Body of pancreas (tissue), 4 donors: ENCODE results near the gene AZIN2. TPM values are rescaled to one million over a fixed set of nuclear protein-coding genes. Genes with fewer than 3 reads are reported as not detected.

Experiments used
- ATAC-seq: fragments of 150-250 bp; one replicate; pipeline ENCODE4 v1.9.1; 2016
- DNase-seq, 4 donors: peaks; one replicate each; pipeline ENCODE4 v3.0.0-alpha.2; 2019
- H3K27ac ChIP-seq, 4 donors: fragments of 200-600 bp; sonication (generic); 1 replicate in 3 of 4; 2 replicates in 1 of 4; pipeline versions ENCODE4 v1.5.1 to v1.6.1; 2016 to 2019; ENCODE audit warnings: mild to moderate bottlenecking in 1 of 4, mixed read lengths in 1 of 4, moderate library complexity in 1 of 4
- H3K27me3 ChIP-seq, 2 donors: fragments of 200-600 bp; sonication (generic); one replicate each; pipeline ENCODE4 v1.6.0; 2016; ENCODE audit warnings: mild to moderate bottlenecking in 1 of 2
- H3K36me3 ChIP-seq, 2 donors: fragments of 200-600 bp; sonication (generic); replicated peaks in 1 of 2; 2 replicates each; pipeline ENCODE4 v1.5.1; 2016; ENCODE audit warnings: low read depth in 2 of 2; ENCODE audit not compliant: insufficient read depth in 1 of 2
- H3K4me1 ChIP-seq: fragments of 200-600 bp; sonication (generic); one replicate; pipeline ENCODE4 v1.6.0; 2016
- H3K4me3 ChIP-seq, 2 donors: fragments of 200-600 bp; sonication (generic); 1 replicate in 1 of 2; 2 replicates in 1 of 2; pipeline ENCODE4 v1.5.1; 2016 to 2019
- H3K9me3 ChIP-seq, 3 donors: fragments of 200-600 bp; sonication (generic); 1 replicate in 2 of 3; 2 replicates in 1 of 3; pipeline ENCODE4 v1.5.1; 2016
- POLR2A ChIP-seq, 3 donors: fragments of 450-650 bp; IDR thresholded peaks; one replicate each; pipeline ENCODE4 v1.6.1; 2016; ENCODE audit warnings: antibody characterized with exemption in 3 of 3, mild to moderate bottlenecking in 2 of 3
- WGBS, 2 donors: methylation state at CpG; one replicate each; pipeline ENCODE4 v1.1.5; 2017; 5-methylcytosine and 5-hydroxymethylcytosine counted together
- intact Hi-C: fragments of 100-400 bp; cut with DNase I; formaldehyde crosslinking; loops from one replicate; pipeline ENCODE4 v1.15.1; 2023
- total RNA-seq, 2 donors: library from RNA; depleted of rRNA; stranded (reverse); fragments of >200 nt; gene quantifications; one replicate each; pipeline ENCODE4 v1.1.0, GENCODE V29; 2016
- TF ChIP-seq, protein P1 (sequence below), 7 experiments: fragments of 450-650 bp in 4 of 7; fragments of 200-600 bp in 3 of 7; sonication (generic) in 3 of 7; IDR thresholded peaks; one replicate each; pipeline ENCODE4 v1.5.1; 2016 to 2019; ENCODE audit warnings: antibody characterized with exemption in 7 of 7

The AZIN2 gene
- total RNA-seq, 2 donors from 2014 or later, result 1.0 to 1.6 TPM

DNA sequence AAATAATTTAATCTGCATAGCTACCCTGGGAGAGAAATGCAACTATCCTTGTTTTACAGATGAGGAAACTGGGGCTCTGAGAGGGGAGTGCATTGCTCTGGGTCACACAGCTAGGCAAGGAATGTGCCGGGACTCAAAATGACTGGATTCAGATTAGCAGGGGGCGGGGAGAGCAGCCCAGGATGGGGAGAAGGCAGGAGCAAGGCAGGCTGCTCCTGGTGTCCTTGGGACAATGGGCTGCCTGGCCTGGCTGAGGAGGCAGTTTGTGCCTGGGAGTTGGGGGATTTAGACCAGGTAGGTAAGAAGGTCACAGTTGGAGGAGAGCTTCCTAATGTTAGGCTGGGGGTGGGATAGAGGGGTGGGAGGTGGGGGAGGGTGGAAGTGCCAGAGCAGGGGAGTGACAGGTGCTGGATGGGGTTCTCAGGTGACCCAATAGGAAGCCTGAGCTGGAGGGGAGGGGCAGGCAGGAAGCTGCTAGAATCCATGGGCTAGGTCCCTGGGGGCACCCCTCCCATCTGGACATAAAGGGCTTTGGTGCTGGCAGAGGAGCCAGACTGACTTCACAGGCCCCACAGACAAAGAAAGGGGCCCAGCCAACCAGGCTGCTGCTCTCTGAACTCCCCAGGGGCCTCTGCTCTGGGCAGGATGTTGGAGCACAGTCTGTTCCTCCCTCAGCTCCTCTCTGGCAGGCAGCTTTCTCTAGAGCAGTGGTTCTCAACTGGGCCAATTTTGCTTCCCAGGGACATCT, 71.9 kb downstream of the AZIN2 start:
- Histone ChIP-seq H3K36me3 (no peaks in the 10 kb centered on the region), H3K4me1 (peaks cover 9% of the 10 kb centered on the region), H3K27me3 (no peaks in the 10 kb centered on the region), H3K27ac (peak overlapping the region in 1 of 4 donors; percentile 13), H3K9me3 (no peaks in the 10 kb centered on the region), H3K4me3 (no peak overlapping the region)
- 65 to 82% methylated on average over 2 of the region's 2 CpGs for WGBS, 2 donors
- DNase-seq (peak; percentile 28 to 60 (median 47)), ATAC-seq (peak; percentile 53)
- intact Hi-C loops, result no loop called here
- TF ChIP-seq, protein P1, sequence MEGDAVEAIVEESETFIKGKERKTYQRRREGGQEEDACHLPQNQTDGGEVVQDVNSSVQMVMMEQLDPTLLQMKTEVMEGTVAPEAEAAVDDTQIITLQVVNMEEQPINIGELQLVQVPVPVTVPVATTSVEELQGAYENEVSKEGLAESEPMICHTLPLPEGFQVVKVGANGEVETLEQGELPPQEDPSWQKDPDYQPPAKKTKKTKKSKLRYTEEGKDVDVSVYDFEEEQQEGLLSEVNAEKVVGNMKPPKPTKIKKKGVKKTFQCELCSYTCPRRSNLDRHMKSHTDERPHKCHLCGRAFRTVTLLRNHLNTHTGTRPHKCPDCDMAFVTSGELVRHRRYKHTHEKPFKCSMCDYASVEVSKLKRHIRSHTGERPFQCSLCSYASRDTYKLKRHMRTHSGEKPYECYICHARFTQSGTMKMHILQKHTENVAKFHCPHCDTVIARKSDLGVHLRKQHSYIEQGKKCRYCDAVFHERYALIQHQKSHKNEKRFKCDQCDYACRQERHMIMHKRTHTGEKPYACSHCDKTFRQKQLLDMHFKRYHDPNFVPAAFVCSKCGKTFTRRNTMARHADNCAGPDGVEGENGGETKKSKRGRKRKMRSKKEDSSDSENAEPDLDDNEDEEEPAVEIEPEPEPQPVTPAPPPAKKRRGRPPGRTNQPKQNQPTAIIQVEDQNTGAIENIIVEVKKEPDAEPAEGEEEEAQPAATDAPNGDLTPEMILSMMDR (IDR thresholded peaks at IDR 0.05), result no peak
- TF ChIP-seq POLR2A (IDR thresholded peaks at IDR 0.05), result no peak

DNA sequence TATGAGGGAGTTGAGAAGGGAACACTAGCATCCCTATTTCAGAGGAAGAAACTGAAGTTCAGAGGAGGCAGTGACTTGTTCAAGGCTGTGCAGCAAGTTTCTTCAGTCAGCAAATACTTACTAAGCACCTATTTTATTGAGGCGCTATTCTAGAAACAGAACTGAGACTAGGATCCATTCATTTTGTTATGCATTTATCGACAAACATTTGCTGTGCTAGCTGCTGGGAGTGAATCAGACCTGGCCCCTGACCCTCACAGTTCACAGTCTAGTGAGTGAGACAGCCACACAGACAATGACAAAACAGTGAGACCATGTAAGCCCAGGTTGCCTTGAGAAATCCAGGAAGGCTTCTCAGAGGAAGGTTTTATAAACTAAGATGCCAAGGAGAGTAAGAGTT, 72.7 kb downstream of the AZIN2 start:
- no peaks in the 10 kb centered on the region for H3K27me3 ChIP-seq
- no peaks in the 10 kb centered on the region for H3K9me3 ChIP-seq
- intact Hi-C loops, result no loop called here
- H3K4me3 ChIP-seq, result no peak overlapping the region
- TF ChIP-seq, protein P1 (IDR thresholded peaks at IDR 0.05), result no peak
- no peak for TF ChIP-seq POLR2A (IDR thresholded peaks at IDR 0.05)
- H3K36me3 ChIP-seq, result no peaks in the 10 kb centered on the region
- DNase-seq (no peak), ATAC-seq (no peak)
- H3K27ac ChIP-seq, result no peak overlapping the region
- H3K4me1 ChIP-seq, result peaks cover 9% of the 10 kb centered on the region
- WGBS, 2 donors, result 93 to 100% methylated on average over 2 of the region's 2 CpGs

DNA sequence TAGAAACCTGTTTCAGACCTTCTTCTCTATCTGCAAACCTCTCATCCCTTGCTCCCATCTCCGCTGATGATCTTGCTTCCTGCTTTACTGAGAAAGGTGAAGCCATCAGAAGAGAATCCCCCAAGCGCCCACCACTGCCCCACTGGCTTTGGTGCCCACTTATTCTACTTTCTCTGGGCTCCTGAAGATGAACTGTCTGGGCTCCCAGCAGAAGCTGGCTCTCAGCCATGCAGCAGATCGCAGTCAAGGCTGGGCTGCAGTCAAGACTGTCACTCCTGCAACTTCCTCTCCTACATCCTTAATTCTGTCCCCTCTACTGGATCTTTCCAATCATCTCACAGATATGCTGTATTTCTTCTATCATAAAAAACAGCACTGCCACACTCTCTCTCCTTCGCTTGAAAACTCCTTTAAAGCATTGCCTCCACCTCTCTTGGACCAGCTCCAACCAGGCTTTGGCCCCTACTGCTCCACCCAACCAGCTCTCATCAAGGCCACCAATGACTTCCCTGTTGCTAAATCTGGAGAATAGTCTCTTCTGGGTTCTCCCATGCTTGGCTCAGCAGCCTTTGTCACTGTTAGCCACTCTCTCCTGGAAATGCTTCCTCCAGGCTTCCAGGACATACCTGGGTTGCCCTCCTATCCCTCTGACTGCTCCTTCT, 75.1 kb downstream of the AZIN2 start:
- Histone ChIP-seq H3K9me3 (no peaks in the 10 kb centered on the region), H3K27me3 (no peaks in the 10 kb centered on the region), H3K27ac (no peak overlapping the region), H3K4me1 (peaks cover 4% of the 10 kb centered on the region), H3K36me3 (no peaks in the 10 kb centered on the region), H3K4me3 (no peak overlapping the region)
- DNase-seq, result no peak
- WGBS, 2 donors, result 64 to 72% methylated on average over 4 of the region's 4 CpGs
- no peak for TF ChIP-seq POLR2A (IDR thresholded peaks at IDR 0.05)
- TF ChIP-seq, protein P1 (IDR thresholded peaks at IDR 0.05), result no peak
- ATAC-seq, result no peak
- intact Hi-C loops, result no loop called here

DNA sequence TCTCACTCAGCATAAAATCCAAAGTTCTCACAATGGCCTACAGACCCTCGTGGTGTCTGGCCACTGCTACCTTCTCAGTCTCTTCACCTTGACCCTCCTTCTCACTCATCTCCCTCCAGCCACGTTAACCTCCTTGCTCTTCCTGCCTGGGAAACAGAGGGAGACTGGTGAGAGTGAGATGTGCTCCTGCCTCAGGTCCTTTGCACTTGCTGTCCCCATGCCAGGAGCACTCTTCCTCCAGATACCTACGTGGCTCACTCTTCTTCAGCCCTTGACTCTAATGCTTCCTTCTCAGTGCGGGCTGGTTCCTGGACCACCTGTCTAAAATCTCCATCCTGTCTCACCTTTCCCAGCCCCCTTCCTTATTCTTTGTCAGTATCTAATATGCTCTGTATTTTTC, 76.2 kb downstream of the AZIN2 start:
- intact Hi-C loops, result no loop called here
- no peaks in the 10 kb centered on the region for H3K27me3 ChIP-seq
- no peak for ATAC-seq
- H3K9me3 ChIP-seq, result no peaks in the 10 kb centered on the region
- no peak overlapping the region for H3K4me3 ChIP-seq
- no peaks in the 10 kb centered on the region for H3K36me3 ChIP-seq
- 93 to 99% methylated on average over 4 of the region's 4 CpGs for WGBS, 2 donors
- H3K4me1 ChIP-seq, result peaks cover 4% of the 10 kb centered on the region
- TF ChIP-seq, protein P1 (IDR thresholded peaks at IDR 0.05), result no peak
- no peak for TF ChIP-seq POLR2A (IDR thresholded peaks at IDR 0.05)
- no peak overlapping the region for H3K27ac ChIP-seq
- DNase-seq, result no peak
